Smooth muscle cell (in vitro differentiated cells): ENCODE results near the gene NF1. TPM values are rescaled to one million over a fixed set of nuclear protein-coding genes. Genes with fewer than 3 reads are reported as not detected.

Experiments used
- DNase-seq: peaks from one replicate; lab custom pipeline; 2025; ENCODE audit not compliant: unreplicated experiment; lab: John Stamatoyannopoulos, UW
- H2AFZ ChIP-seq: fragments of 200-600 bp; sonication (generic); 2 replicates; pipeline ENCODE4 v1.6.0; 2016; ENCODE audit warnings: antibody characterized with exemption, low read depth, mild to moderate bottlenecking
- H3F3A ChIP-seq: fragments of 200-600 bp; sonication (generic); 2 replicates; pipeline ENCODE4 v1.6.0; 2017; ENCODE audit warnings: antibody characterized with exemption, low read depth
- H3K27ac ChIP-seq: fragments of 200-600 bp; sonication (generic); 2 replicates; pipeline ENCODE4 v1.5.1; 2016; ENCODE audit warnings: low read depth, mild to moderate bottlenecking
- H3K27me3 ChIP-seq: fragments of 200-600 bp; sonication (generic); 2 replicates; pipeline ENCODE4 v1.6.1; 2016; ENCODE audit warnings: low read depth, mild to moderate bottlenecking
- H3K36me3 ChIP-seq: fragments of 200-600 bp; sonication (generic); 2 replicates; pipeline ENCODE4 v1.5.1; 2016; ENCODE audit warnings: low read depth
- H3K4me1 ChIP-seq: fragments of 200-600 bp; sonication (generic); 2 replicates; pipeline ENCODE4 v1.5.1; 2016; ENCODE audit warnings: low read depth
- H3K4me2 ChIP-seq: fragments of 200-600 bp; sonication (generic); 2 replicates; pipeline ENCODE4 v1.6.0; 2016; ENCODE audit warnings: mild to moderate bottlenecking
- H3K4me3 ChIP-seq: fragments of 200-600 bp; sonication (generic); 2 replicates; pipeline ENCODE4 v1.5.1; 2016; ENCODE audit warnings: mild to moderate bottlenecking
- H3K79me2 ChIP-seq: fragments of 200-600 bp; sonication (generic); 2 replicates; pipeline ENCODE4 v1.6.0; 2016; ENCODE audit warnings: low read depth, mild to moderate bottlenecking
- H3K9ac ChIP-seq: fragments of 200-600 bp; sonication (generic); 2 replicates; pipeline ENCODE4 v1.6.0; 2016; ENCODE audit warnings: low read depth
- H3K9me3 ChIP-seq: fragments of 200-600 bp; sonication (generic); replicated peaks from 2 replicates; pipeline ENCODE4 v1.5.1; 2016; ENCODE audit warnings: low read depth
- H4K20me1 ChIP-seq: fragments of 200-600 bp; sonication (generic); 2 replicates; pipeline ENCODE4 v1.6.0; 2016; ENCODE audit warnings: low read depth
- CTCF ChIP-seq: fragments of 200-600 bp; sonication (generic); IDR thresholded peaks from 2 replicates; pipeline ENCODE4 v1.5.1; 2017; ENCODE audit warnings: borderline replicate concordance, mild to moderate bottlenecking, antibody characterized with exemption; ENCODE audit not compliant: insufficient read depth, poor library complexity, severe bottlenecking
- WGBS: methylation state at CpG from one replicate; pipeline ENCODE4 v1.1.7; 2016; ENCODE audit warnings: low lambda C conversion rate; 5-methylcytosine and 5-hydroxymethylcytosine counted together
- polyA plus RNA-seq: library from polyadenylated mRNA; unstranded; fragments of >200 nt; fragmentation: Nextera tagmentation; extraction: Ambion mirVana; gene quantifications from 2 replicates; pipeline ENCODE4 v1.2.1, GENCODE V29; 2016
- total RNA-seq: library from RNA; depleted of rRNA; stranded (reverse); fragments of >200 nt; gene quantifications from 2 replicates; pipeline ENCODE4 v1.2.3, GENCODE V29; 2014

Gene NF1
- total and polyA plus RNA-seq, 2 experiments from 2014 or later, result 7.6 to 74.3 TPM

GRCh38 chr17:31096106-31096436, 1.3 kb downstream of the NF1 start:
- TF ChIP-seq CTCF, result no peak
- H3K27me3 ChIP-seq, result no peaks in the 10 kb centered on the region
- H2AFZ ChIP-seq, result no peak overlapping the region
- H3K4me3 ChIP-seq, result peak overlapping the region; percentile 100
- peaks cover 12% of the 10 kb centered on the region for H3F3A ChIP-seq
- no peak for DNase-seq
- WGBS, result 8% methylated on average over 5 of the region's 5 CpGs
- H3K27ac ChIP-seq, result peak overlapping the region; percentile 97
- no peak overlapping the region for H3K9ac ChIP-seq
- no peaks in the 10 kb centered on the region for H3K9me3 ChIP-seq
- peaks cover 58% of the 10 kb centered on the region for H3K79me2 ChIP-seq
- H3K4me2 ChIP-seq, result peak overlapping the region; percentile 99
- no peaks in the 10 kb centered on the region for H3K36me3 ChIP-seq
- peaks cover 8% of the 10 kb centered on the region for H3K4me1 ChIP-seq
- peaks cover 50% of the 10 kb centered on the region for H4K20me1 ChIP-seq

- Histone ChIP-seq H3K9me3 (no peaks in the 10 kb centered on the region), H3K4me2 (no peak overlapping the region), H4K20me1 (peaks cover 80% of the 10 kb centered on the region), H3K79me2 (peaks cover 87% of the 10 kb centered on the region), H3K4me3 (no peak overlapping the region), H3K4me1 (peaks cover 20% of the 10 kb centered on the region), H3K9ac (no peak overlapping the region), H2AFZ (no peak overlapping the region), H3F3A (peaks cover 9% of the 10 kb centered on the region), H3K27ac (no peak overlapping the region), H3K36me3 (no peaks in the 10 kb centered on the region), H3K27me3 (no peaks in the 10 kb centered on the region)
- 98% methylated on average over 3 of the region's 3 CpGs for WGBS
- TF ChIP-seq CTCF, result no peak
- no peak for DNase-seq
Observed at GRCh38 chr17:31099016-31099415, 4.2 kb downstream of the NF1 start.

DNA sequence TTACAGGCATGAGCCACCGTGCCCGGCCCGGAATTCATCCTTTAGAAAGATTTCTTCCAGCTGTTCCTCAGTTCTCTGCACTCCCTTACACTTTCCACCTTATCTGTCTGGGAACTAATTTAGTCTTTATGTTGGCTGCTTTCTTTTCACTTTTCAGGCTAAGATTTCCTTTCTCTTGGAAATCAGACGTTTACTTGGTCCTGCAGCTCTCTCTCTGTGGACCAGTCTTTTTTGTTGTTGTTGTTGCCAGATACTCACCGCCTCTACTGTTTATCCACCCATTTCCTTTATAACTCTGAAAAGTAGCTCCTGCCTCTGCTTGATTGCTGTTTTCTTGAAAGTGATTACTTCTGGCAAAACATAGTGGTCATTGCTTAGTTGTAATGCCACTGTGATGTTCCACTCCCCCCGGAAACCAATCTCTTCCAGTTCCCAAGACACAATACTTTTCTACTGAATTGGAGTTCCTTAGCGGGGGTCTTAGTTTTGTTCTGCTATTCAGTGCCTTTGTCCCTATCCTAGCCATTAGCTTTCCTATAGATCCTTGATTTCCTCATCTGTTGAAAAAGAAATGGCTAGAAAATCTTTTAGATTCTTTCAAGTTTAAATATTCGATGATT, 6.2 kb downstream of the NF1 start:
- H3K27ac ChIP-seq, result no peak overlapping the region
- no peaks in the 10 kb centered on the region for H3K27me3 ChIP-seq
- no peak overlapping the region for H3K9ac ChIP-seq
- no peaks in the 10 kb centered on the region for H3K9me3 ChIP-seq
- H3K79me2 ChIP-seq, result peaks cover 100% of the 10 kb centered on the region
- H2AFZ ChIP-seq, result no peak overlapping the region
- H3K36me3 ChIP-seq, result no peaks in the 10 kb centered on the region
- H3F3A ChIP-seq, result peaks cover 4% of the 10 kb centered on the region
- DNase-seq, result no peak
- peaks cover 20% of the 10 kb centered on the region for H3K4me1 ChIP-seq
- no peak for TF ChIP-seq CTCF
- 80% methylated on average over 8 of the region's 8 CpGs for WGBS
- H3K4me3 ChIP-seq, result no peak overlapping the region
- no peak overlapping the region for H3K4me2 ChIP-seq
- peaks cover 99% of the 10 kb centered on the region for H4K20me1 ChIP-seq

DNA sequence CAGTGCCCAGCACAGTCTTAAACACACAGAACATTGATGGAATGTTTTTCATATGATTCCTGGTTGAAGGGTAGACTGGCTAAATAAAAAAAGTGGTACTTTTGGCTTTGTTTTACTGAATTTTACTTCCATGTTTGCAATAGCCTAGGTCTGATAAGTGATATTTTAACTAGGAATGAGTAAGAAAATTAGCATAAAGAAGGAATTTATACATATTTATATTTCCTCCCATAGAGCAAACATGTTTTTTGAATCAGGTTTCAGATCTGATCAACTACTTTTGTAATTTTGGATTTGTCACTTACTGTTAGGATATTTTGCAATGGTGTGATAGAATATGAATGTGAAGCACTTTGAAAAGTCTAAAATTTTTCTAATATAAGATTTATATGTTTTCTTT, 7.2 kb downstream of the NF1 start:
- Histone ChIP-seq H3F3A (peaks cover 4% of the 10 kb centered on the region), H3K9ac (no peak overlapping the region), H3K4me3 (no peak overlapping the region), H3K27ac (no peak overlapping the region), H3K27me3 (no peaks in the 10 kb centered on the region), H3K36me3 (no peaks in the 10 kb centered on the region), H3K4me2 (no peak overlapping the region), H3K4me1 (peaks cover 12% of the 10 kb centered on the region), H4K20me1 (peaks cover 99% of the 10 kb centered on the region), H3K79me2 (peaks cover 100% of the 10 kb centered on the region), H2AFZ (no peak overlapping the region), H3K9me3 (no peaks in the 10 kb centered on the region)
- no peak for DNase-seq
- no peak for TF ChIP-seq CTCF
